Hypothalamus (tissue), 51 donors: ENCODE data around the gene POLK.
A peak's percentile ranks its signal among the peaks of the same experiment; 100 is the strongest.
"Not testable (repeated sequence)": the region's sequence is repeated elsewhere in the genome, so short reads cannot be mapped to it uniquely, and the experiment has no call there.

Experiments
- DNase-seq, 51 donors: peaks; one replicate each; lab custom pipeline; 2025; lab: John Stamatoyannopoulos, UW

The POLK gene

GRCh38 chr5:75603371-75603770 lies 91.7 kb downstream of the POLK start:
- no peak for DNase-seq

GRCh38 chr5:75603821-75604220 lies 92.1 kb downstream of the POLK start:
- no peak for DNase-seq

- DNase-seq: not testable (repeated sequence)
Observed at GRCh38 chr5:75607341-75607740, 95.7 kb downstream of the POLK start.

GRCh38 chr5:75608870-75609269 lies 97.2 kb downstream of the POLK start:
- no peak for DNase-seq

- no peak for DNase-seq
Observed at GRCh38 chr5:75610201-75610600, 98.5 kb downstream of the POLK start.

- not testable (repeated sequence) for DNase-seq
Observed at GRCh38 chr5:75610859-75611310, 99.2 kb downstream of the POLK start.

- DNase-seq: peak in 20 of 51 donors; percentile 2 to 51 (median 13)
Observed at GRCh38 chr5:75611311-75612225, 99.9 kb downstream of the POLK start, which contains the start of gene ANKDD1B. ANKDD1B (plus strand) TSS chr5:75611453; CDS start chr5:75611635, 182 bp downstream.

- DNase-seq: no peak
Observed at GRCh38 chr5:75612226-75612569, 100.5 kb downstream of the POLK start.

GRCh38 chr5:75612901-75613300 lies 101.2 kb downstream of the POLK start:
- no peak for DNase-seq

- no peak for DNase-seq
Observed at GRCh38 chr5:75614176-75614575, 102.5 kb downstream of the POLK start.

- no peak for DNase-seq
Observed at GRCh38 chr5:75616371-75616881, 104.7 kb downstream of the POLK start.

GRCh38 chr5:75616971-75617621 lies 105.4 kb downstream of the POLK start:
- no peak for DNase-seq

- no peak for DNase-seq
Observed at GRCh38 chr5:75617736-75618352, 106.2 kb downstream of the POLK start.

GRCh38 chr5:75620184-75620959 lies 108.7 kb downstream of the POLK start:
- no peak for DNase-seq

- DNase-seq: no peak
Observed at GRCh38 chr5:75622564-75622963, 110.9 kb downstream of the POLK start.

GRCh38 chr5:75623846-75624245 lies 112.2 kb downstream of the POLK start:
- DNase-seq: no peak

- no peak for DNase-seq
Observed at GRCh38 chr5:75626959-75627358, 115.3 kb downstream of the POLK start.

- no peak for DNase-seq
Observed at GRCh38 chr5:75627801-75628200, 116.1 kb downstream of the POLK start.

GRCh38 chr5:75630875-75631274 lies 119.2 kb downstream of the POLK start:
- DNase-seq: no peak

- DNase-seq: no peak
Observed at GRCh38 chr5:75632321-75632720, 120.6 kb downstream of the POLK start.
